ENCODE data around the gene ITFG1. TPM values are rescaled to one million over a fixed set of nuclear protein-coding genes. Genes with fewer than 3 reads are reported as not detected.

Gene ITFG1
- total and polyA plus RNA-seq, 2 of the 8 experiments (the other 6 are each of a cell fraction or from before 2014, with no cell fraction given): 13.8 to 22.2 TPM

- Histone ChIP-seq H3K4me1 (replicated peaks in 1 of 4; ENCODE audit: control insufficient read depth in 3 of 4, insufficient read depth in 4 of 4, low read length in 3 of 4) (peaks cover 0 to 5% (median 0%) of the 10 kb centered on the region in 4 experiments; a peak in 1 of 7 replicates), H2BK15ac (ENCODE audit: low read length) (no peak overlapping the region), H4K91ac (replicated peaks; ENCODE audit: insufficient read length, low read length) (no peak overlapping the region), H3K36me3 (ENCODE audit: control insufficient read depth in 2 of 4, insufficient read depth in 4 of 4, low read length in 3 of 4) (peaks cover 0 to 15% (median 2%) of the 10 kb centered on the region in 4 experiments; a peak in 4 of 8 replicates), H3K4me3 (ENCODE audit: extremely low read depth in 1 of 4, insufficient read depth in 2 of 4, low read depth in 3 of 4, low read length in 4 of 4) (no peak overlapping the region), H4K20me1 (replicated peaks in 1 of 2; ENCODE audit: control insufficient read depth in 1 of 2, insufficient read depth in 2 of 2, low read length in 2 of 2) (peaks cover 0 to 1% of the 10 kb centered on the region in 2 experiments), H3K9ac (replicated peaks in 1 of 4; ENCODE audit: extremely low read depth in 1 of 4, low read depth in 3 of 4, low read length in 3 of 4) (no peak overlapping the region), H2AFZ (ENCODE audit: low read length) (no peak overlapping the region), H3K56ac (replicated peaks; ENCODE audit: insufficient read length, low read depth, low read length) (no peak overlapping the region), H3K79me2 (ENCODE audit: control insufficient read depth in 1 of 2, insufficient read depth in 2 of 2, low read length in 2 of 2) (no peaks in the 10 kb centered on the region), H4K8ac (ENCODE audit: extremely low read depth, insufficient read depth, low read length) (no peak overlapping the region), H3K23me2 (ENCODE audit: low read depth, low read length) (no peaks in the 10 kb centered on the region), H3K27me3 (replicated peaks in 1 of 4; ENCODE audit: control insufficient read depth in 3 of 4, extremely low read depth in 1 of 4, insufficient read depth in 3 of 4, low read length in 3 of 4) (no peaks in the 10 kb centered on the region), H3K4me2 (ENCODE audit: insufficient read depth in 1 of 2, low read depth in 2 of 2, low read length in 2 of 2) (no peak overlapping the region), H3K18ac (ENCODE audit: extremely low read depth, low read length) (no peak overlapping the region), H3K79me1 (ENCODE audit: low read depth, low read length) (no peaks in the 10 kb centered on the region), H3K4ac (replicated peaks; ENCODE audit: insufficient read length, low read depth, low read length) (no peak overlapping the region), H3K9me3 (ENCODE audit: insufficient read depth in 2 of 2, low read depth in 1 of 2, low read length in 1 of 2) (no peaks in the 10 kb centered on the region), H2BK120ac (replicated peaks; ENCODE audit: low read depth, low read length) (no peak overlapping the region), H3K23ac (ENCODE audit: insufficient read length) (no peak overlapping the region), H2BK12ac (ENCODE audit: low read depth, low read length) (no peak overlapping the region), H2AK5ac (ENCODE audit: low read depth, low read length) (no peak overlapping the region), H2BK20ac (ENCODE audit: low read length) (no peak overlapping the region), H2BK5ac (ENCODE audit: low read depth, low read length) (no peak overlapping the region), H3K27ac (ENCODE audit: low read depth, low read length) (no peak overlapping the region), H4K5ac (ENCODE audit: insufficient read length, low read depth, low read length) (no peak overlapping the region), H3K14ac (ENCODE audit: insufficient read length) (no peak overlapping the region)
- DNase-seq (ENCODE audit: low read depth in 1 of 2, low spot score in 2 of 2) (no peak), FAIRE-seq (no peak)
- 81% methylated on average over 1 of the region's 1 CpG; no CpG with 5 or more reads in 1 of the 2 experiments for WGBS, 2 experiments (ENCODE audit: extremely low coverage in 1 of 2, insufficient coverage in 1 of 2, insufficient read length in 1 of 2, insufficient replicate concordance in 2 of 2, low coverage in 1 of 2, low lambda C conversion rate in 2 of 2, missing lambda C conversion rate in 1 of 2)
- ChIA-PET POLR2A (ENCODE audit: partially characterized antibody) (no interaction called here), CTCF (ENCODE audit: partially characterized antibody) (interaction anchor here (0.9 to 1.2 kb wide), 2 partner anchors 20 to 74 kb away, joined by 3 to 4 read pairs; no protein-coding TSS in a partner anchor)
- TF ChIP-seq PHF8 (conservative IDR thresholded peaks at IDR 0.05; ENCODE audit: low read depth, low read length) (no peak), SIX5 (IDR thresholded peaks at IDR 0.05; ENCODE audit: low read depth, low read length) (no peak), POU5F1 (IDR thresholded peaks at IDR 0.05; ENCODE audit: low read depth, low read length) (no peak), KDM5A (IDR thresholded peaks at IDR 0.05; ENCODE audit: low read length) (no peak), CHD1 (IDR thresholded peaks at IDR 0.05; ENCODE audit: low read depth, low read length) (no peak), KDM4A (IDR thresholded peaks at IDR 0.05; ENCODE audit: low read depth, low read length, severe bottlenecking) (no peak), TAF7 (optimal IDR thresholded peaks at IDR 0.05; ENCODE audit: borderline replicate concordance, low read depth, low read length) (no peak), TCF12 (IDR thresholded peaks at IDR 0.05; ENCODE audit: low read depth, low read length) (no peak)
These were observed 46.8 kb upstream of the ITFG1 start for GRCh38 chr16:47507701-47508100.

All from H1 (cell line).